Esophagus (tissue), 2 donors: ENCODE results near the gene MINDY4B. TPM values are rescaled to one million over a fixed set of nuclear protein-coding genes. Genes with fewer than 3 reads are reported as not detected.

Experiments used
- H3K27ac ChIP-seq, 2 donors: one replicate each; pipeline ENCODE4 v1.5.1; 2013; ENCODE audit warnings: low read depth in 2 of 2, mild to moderate bottlenecking in 2 of 2, inconsistent platforms in 1 of 2, low read length in 1 of 2, moderate library complexity in 1 of 2
- H3K27me3 ChIP-seq, 2 donors: one replicate each; pipeline ENCODE4 v1.6.1; 2013; ENCODE audit warnings: low read length in 2 of 2, control low read depth in 1 of 2, mild to moderate bottlenecking in 1 of 2; ENCODE audit not compliant: insufficient read depth in 2 of 2, control insufficient read depth in 1 of 2
- H3K36me3 ChIP-seq, 2 donors: one replicate each; pipeline ENCODE4 v1.6.1; 2013; ENCODE audit warnings: low read length in 1 of 2; ENCODE audit not compliant: control insufficient read depth in 2 of 2, insufficient read depth in 2 of 2
- H3K4me1 ChIP-seq, 2 donors: one replicate each; pipeline ENCODE4 v1.6.1; 2013; ENCODE audit warnings: low read length in 1 of 2; ENCODE audit not compliant: control insufficient read depth in 2 of 2, insufficient read depth in 2 of 2
- H3K4me3 ChIP-seq, 2 donors: one replicate each; pipeline ENCODE4 v1.5.1; 2013; ENCODE audit warnings: low read length in 2 of 2, mild to moderate bottlenecking in 2 of 2, low read depth in 1 of 2, moderate library complexity in 1 of 2
- H3K9me3 ChIP-seq, 2 donors: one replicate each; pipeline ENCODE4 v1.6.1; 2013; ENCODE audit warnings: mild to moderate bottlenecking in 2 of 2, low read depth in 1 of 2, low read length in 1 of 2, moderate library complexity in 1 of 2; ENCODE audit not compliant: control insufficient read depth in 2 of 2, insufficient read depth in 1 of 2
- WGBS, 2 donors: extraction: QIAGEN DNeasy Blood & Tissue Kit; methylation state at CpG; one replicate each; pipeline ENCODE4 v1.1.7; 2013; 5-methylcytosine and 5-hydroxymethylcytosine counted together
- polyA plus RNA-seq, 2 donors: library from polyadenylated mRNA; stranded (reverse); fragments of 200-250 nt; gene quantifications; one replicate each; pipeline ENCODE4 v1.2.3, GENCODE V29; 2013
- donor health status: healthy with polysubstance abuse.
- donor health status: Bipolar disorder and iron deficiency.

Gene MINDY4B
- not detected for polyA plus RNA-seq

DNA sequence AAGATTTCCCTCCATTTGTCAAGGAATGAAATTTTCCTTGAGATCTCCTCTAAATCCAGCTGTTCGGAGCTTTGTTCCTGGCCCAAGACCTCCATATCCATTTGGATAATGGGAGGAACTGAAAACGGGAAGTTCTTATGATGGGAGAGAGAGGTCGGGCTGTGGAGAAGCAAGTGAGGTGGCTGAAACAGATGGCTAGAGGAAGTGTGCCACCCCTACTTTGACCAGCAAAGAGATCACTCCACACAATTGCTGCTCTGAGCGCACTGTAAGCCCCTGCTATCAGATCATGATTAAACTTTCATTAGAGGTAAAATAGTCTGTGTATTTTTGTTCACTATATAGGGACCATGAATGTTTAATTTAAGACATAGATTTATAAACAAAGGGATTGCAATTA is at the start of gene MINDY4B:
Gene MINDY4B, minus strand, starts transcription at position 101 of the 400 bp plus-strand sequence. Its CDS starts 0 bp downstream, at position 101.
- WGBS, 2 donors, result 73 to 77% methylated on average over 4 of the region's 4 CpGs
- Histone ChIP-seq H3K4me3 (no peak within 1 kb of the TSS), H3K36me3 (no peaks in the 10 kb centered on the region)

DNA sequence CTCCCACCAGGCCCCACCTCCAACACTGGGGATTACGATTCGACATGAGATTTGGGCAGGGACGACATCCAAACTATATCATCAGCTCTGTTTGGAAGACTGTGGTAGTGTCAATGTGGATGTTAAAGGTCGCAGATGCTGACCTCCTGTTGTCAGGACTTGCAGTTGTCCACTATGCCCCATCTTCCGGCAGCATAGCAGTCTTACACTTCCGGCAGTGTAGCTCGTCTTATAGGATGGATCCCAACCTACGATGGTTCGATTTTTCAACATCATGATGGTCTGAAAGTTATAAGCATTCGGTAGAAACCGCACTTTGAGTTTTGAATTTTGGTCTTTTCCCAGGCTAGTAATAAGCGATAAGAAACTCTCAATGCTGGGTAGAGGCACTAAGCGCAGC is 46.7 kb upstream of the MINDY4B start:
- no peaks in the 10 kb centered on the region for H3K4me1 ChIP-seq
- WGBS, 2 donors, result 93% methylated on average over 13 of the region's 13 CpGs
- peaks cover 0 to 2% of the 10 kb centered on the region in 2 donors for H3K9me3 ChIP-seq
- no peak overlapping the region for H3K4me3 ChIP-seq
- no peaks in the 10 kb centered on the region for H3K36me3 ChIP-seq
- no peaks in the 10 kb centered on the region for H3K27me3 ChIP-seq
- H3K27ac ChIP-seq, result no peak overlapping the region

More for the DNA sequence above, at the start of gene MINDY4B:
- no peaks in the 10 kb centered on the region for H3K4me1 ChIP-seq
- no peak within 1 kb of the TSS for H3K27ac ChIP-seq
- H3K27me3 ChIP-seq, result peaks cover 0 to 3% of the 10 kb centered on the region in 2 donors
- peaks cover 0 to 2% of the 10 kb centered on the region in 2 donors for H3K9me3 ChIP-seq

DNA sequence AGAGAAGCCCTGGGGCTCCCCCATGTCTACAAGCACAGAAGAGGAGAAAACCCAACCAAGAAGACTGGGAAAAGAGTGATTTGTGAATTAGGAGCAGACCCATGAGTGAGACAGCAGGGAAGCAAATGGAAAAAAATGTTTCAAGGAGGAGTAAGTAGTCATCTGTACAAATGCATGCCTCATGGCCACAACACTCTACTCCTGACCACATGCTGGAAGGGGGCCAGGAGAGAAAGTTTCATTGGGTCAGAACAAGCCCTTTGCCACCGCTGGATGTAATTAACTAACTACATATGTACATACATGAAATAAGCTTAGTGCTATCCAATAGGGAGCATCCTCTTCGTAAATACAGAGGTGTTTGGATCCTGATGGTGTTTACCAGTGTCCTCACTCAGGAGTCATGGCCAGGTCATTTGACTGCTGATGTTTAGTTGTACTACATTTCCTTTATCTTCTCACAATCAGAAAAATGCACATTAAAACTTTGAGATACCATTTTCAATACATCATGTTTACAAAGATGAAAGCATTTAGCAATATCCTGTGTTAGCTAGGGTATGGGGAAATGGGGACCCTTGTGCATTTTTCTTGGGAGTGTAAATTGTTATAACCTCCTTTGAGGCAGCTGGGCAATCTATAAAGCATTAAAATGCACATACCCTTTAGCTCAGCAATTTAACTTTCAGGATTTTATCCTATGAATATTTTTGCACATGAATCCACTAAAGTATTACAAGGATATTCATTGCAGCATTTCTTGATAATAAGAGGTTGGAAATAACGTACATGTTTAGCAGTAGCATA is 40.2 kb upstream of the MINDY4B start:
- 67 to 70% methylated on average over 3 of the region's 3 CpGs for WGBS, 2 donors
- H3K27me3 ChIP-seq, result peaks cover 0 to 2% of the 10 kb centered on the region in 2 donors
- no peak overlapping the region for H3K27ac ChIP-seq
- H3K4me3 ChIP-seq, result no peak overlapping the region
- H3K4me1 ChIP-seq, result no peaks in the 10 kb centered on the region
- H3K36me3 ChIP-seq, result no peaks in the 10 kb centered on the region
- H3K9me3 ChIP-seq, result no peaks in the 10 kb centered on the region

DNA sequence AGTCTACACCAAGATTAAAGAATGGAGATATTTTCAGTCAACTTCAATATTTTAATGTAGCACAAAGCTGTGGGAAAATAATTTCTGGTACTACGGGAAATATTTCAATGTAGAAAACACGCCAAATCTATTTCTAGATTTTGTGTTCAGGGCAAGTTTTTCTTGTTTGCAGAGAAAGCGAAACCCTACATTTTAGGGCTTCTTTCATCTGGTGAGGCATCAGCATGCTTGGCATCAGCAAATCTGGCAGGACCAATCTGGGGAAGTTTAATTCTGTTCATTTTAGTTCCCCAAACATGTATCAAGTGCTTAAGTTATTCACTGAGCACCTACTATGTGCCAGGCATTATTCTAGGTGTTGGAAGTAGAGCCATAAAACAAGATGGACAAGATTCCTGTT is 37.0 kb upstream of the MINDY4B start:
- Histone ChIP-seq H3K4me3 (no peak overlapping the region), H3K27me3 (peaks cover 0 to 2% of the 10 kb centered on the region in 2 donors), H3K9me3 (no peaks in the 10 kb centered on the region), H3K4me1 (no peaks in the 10 kb centered on the region), H3K36me3 (no peaks in the 10 kb centered on the region), H3K27ac (no peak overlapping the region)
- WGBS, 2 donors, result 84 to 88% methylated on average over 3 of the region's 3 CpGs

DNA sequence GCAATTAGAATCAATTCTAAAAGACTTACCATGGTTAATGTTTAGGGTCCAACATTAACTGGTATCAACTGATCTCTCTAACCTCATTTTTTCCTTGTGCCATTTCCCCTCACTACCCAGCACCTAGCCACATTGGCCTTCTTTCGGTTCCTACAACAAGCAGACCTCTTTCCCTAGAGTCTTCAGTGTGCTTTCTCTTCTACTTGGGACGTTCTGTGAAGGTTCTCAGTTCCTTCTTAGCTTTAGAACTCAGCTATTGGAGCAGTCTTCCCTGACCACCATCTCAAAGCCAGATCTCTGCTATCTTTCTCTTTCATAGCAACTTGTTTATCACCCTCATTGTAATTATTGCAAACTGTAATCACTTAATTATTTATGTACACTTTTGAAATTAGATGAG is 31.5 kb upstream of the MINDY4B start:
- Histone ChIP-seq H3K27me3 (no peaks in the 10 kb centered on the region), H3K27ac (no peak overlapping the region), H3K9me3 (no peaks in the 10 kb centered on the region), H3K4me1 (no peaks in the 10 kb centered on the region), H3K36me3 (no peaks in the 10 kb centered on the region), H3K4me3 (no peak overlapping the region)
- whole genome bisulfite sequencing, 2 donors, result 51 to 59% methylated on average over 2 of the region's 2 CpGs

DNA sequence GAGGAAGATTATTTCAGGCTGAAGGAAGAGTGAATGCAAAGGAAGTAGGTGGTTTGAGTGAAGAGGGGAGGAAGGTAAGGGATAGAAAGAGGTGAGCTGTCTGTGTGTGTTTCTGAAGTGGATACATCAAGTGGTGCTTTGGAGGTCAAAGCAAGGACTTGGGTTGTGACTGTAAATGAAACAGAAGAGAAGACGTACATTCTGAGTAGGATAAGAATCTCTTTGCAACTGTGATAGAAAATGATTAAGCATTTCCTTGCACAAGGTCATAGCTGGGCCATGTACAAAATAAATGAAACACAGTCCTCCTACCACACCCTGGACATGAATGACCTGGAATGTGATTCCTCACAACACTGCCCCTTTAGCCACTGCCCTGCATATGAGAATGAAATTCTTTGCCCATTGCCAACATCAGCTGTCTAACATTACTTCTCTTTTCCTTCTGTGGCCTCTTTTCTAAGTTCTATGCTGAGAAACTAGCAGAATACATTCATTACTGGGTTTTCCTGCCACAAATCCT is 28.3 kb upstream of the MINDY4B start:
- Histone ChIP-seq H3K9me3 (no peaks in the 10 kb centered on the region), H3K4me1 (no peaks in the 10 kb centered on the region), H3K4me3 (no peak overlapping the region), H3K36me3 (no peaks in the 10 kb centered on the region), H3K27me3 (no peaks in the 10 kb centered on the region), H3K27ac (no peak overlapping the region)
- WGBS, 2 donors, result 17 to 20% methylated on average over 1 of the region's 1 CpG

DNA sequence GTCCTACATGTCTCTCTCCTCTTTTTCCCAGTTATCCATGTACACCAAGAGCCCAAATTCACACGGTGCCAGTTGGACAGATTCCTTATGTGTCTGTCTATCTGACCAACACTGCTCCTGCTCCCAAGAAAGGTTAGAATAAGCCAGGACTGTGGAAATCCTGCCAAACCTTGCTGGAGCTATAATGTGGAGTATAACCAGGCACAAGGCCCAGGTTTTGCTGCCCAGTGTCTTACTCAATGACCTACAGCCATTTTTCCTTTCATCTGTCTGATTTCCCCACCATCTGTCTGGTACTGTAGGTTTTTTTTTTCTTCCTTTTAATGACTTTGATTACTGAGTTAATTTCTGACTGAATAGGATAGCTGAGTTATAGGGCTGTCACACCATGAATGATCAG is 26.5 kb upstream of the MINDY4B start:
- Histone ChIP-seq H3K27ac (no peak overlapping the region), H3K4me1 (no peaks in the 10 kb centered on the region), H3K9me3 (no peaks in the 10 kb centered on the region), H3K36me3 (no peaks in the 10 kb centered on the region), H3K27me3 (no peaks in the 10 kb centered on the region), H3K4me3 (no peak overlapping the region)
- WGBS, 2 donors, result 78 to 79% methylated on average over 1 of the region's 1 CpG

DNA sequence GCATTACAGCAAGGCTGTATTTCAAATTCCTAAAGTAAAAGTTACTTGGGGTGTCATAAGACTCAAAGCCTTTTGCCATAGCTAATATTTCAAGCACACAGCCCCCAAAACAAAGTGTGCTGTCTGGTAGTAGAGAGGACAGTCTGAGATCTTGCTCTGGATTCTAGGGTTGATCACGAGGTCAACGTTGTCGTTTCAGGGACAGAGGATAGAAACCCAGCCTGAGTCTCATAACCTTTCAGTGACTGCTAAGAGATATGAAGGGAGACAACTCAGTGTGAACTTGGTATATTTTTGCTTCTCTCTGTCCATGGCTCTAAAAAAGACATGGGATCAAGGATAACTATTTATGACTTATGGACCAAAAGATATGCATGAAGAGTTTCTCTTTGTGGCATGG is 25.6 kb upstream of the MINDY4B start:
- H3K27me3 ChIP-seq, result no peaks in the 10 kb centered on the region
- no peak overlapping the region for H3K27ac ChIP-seq
- H3K36me3 ChIP-seq, result no peaks in the 10 kb centered on the region
- H3K4me3 ChIP-seq, result no peak overlapping the region
- WGBS, 2 donors, result 60 to 74% methylated on average over 3 of the region's 3 CpGs
- no peaks in the 10 kb centered on the region for H3K9me3 ChIP-seq
- H3K4me1 ChIP-seq, result no peaks in the 10 kb centered on the region

DNA sequence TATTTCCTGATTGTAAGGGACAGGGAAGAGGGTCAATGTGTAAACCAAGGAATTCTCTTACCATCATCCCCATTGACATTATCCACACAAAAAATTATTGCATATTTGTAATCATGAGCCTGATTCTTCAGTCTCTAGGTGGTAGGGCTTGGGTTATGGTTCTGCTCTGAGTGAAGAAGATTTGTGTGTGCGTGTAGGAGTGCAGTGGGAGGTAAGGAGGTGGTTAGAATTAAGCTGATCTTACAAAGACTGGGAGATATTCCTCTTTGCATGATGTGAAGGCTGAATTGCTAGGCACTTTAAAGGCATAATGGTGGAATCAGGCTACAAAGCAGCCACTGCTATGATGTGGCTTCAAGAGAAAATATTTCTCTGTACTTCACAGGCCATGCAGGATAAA is 23.0 kb upstream of the MINDY4B start:
- 88 to 100% methylated on average over 1 of the region's 1 CpG for WGBS, 2 donors
- Histone ChIP-seq H3K4me3 (no peak overlapping the region), H3K27ac (no peak overlapping the region), H3K27me3 (no peaks in the 10 kb centered on the region), H3K9me3 (no peaks in the 10 kb centered on the region), H3K4me1 (no peaks in the 10 kb centered on the region), H3K36me3 (no peaks in the 10 kb centered on the region)

DNA sequence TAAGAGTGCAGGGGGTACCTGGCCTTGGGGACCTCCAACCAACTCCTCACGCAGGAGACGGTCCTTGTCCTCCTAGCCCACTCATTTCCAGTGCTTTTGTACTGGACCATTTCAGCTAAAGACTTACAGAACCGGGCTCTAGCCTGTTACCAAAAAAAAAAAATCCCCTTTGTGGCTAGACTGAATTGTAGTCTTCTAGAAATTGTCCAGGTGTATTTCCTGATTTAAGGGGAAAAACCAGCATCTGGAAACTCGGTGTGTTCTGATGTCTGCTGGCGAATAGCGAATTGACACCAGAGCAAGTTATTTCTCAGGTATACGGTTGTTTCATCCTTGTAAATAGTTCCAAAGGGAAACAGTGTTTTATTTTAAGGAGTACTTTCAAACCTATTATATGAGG is 21.1 kb upstream of the MINDY4B start:
- H3K36me3 ChIP-seq, result no peaks in the 10 kb centered on the region
- H3K27ac ChIP-seq, result no peak overlapping the region
- WGBS, 2 donors, result 82 to 84% methylated on average over 7 of the region's 7 CpGs
- no peaks in the 10 kb centered on the region for H3K9me3 ChIP-seq
- H3K4me1 ChIP-seq, result no peaks in the 10 kb centered on the region
- H3K27me3 ChIP-seq, result no peaks in the 10 kb centered on the region
- H3K4me3 ChIP-seq, result no peak overlapping the region
